HL-60 (cell line): ENCODE results near the gene THUMPD2.

Experiments used
- DNase-seq, 2 experiments: peaks; one replicate each; pipeline ENCODE4 v3.0.0-alpha.2; 2010 to 2020; ENCODE audit warnings: low read depth in 1 of 2, low spot score in 1 of 2
- H3K27ac ChIP-seq: fragments of 250-450 bp; sonication (Bioruptor Pico); replicated peaks from 2 replicates; pipeline ENCODE4 v1.5.1; 2020; ENCODE audit warnings: mild to moderate bottlenecking, moderate library complexity
- H3K27me3 ChIP-seq: fragments of 250-450 bp; sonication (Bioruptor Pico); 2 replicates; pipeline ENCODE4 v1.5.1; 2021; ENCODE audit warnings: mild to moderate bottlenecking, moderate library complexity; ENCODE audit not compliant: insufficient read depth, poor library complexity, severe bottlenecking
- H3K4me3 ChIP-seq: replicated peaks from 2 replicates; pipeline ENCODE4 v1.5.1; 2011; ENCODE audit warnings: mild to moderate bottlenecking, control low read depth, low read length; ENCODE audit not compliant: insufficient read depth
- CTCF ChIP-seq: IDR thresholded peaks from one replicate; pipeline ENCODE4 v1.5.1; 2011; ENCODE audit warnings: low read length, control low read depth, inconsistent platforms; ENCODE audit not compliant: insufficient read depth
- GABPA ChIP-seq: IDR thresholded peaks from 2 replicates; pipeline ENCODE4 v1.6.1; 2012; ENCODE audit warnings: low read depth
- POLR2AphosphoS5 ChIP-seq: IDR thresholded peaks from 2 replicates; pipeline ENCODE4 v1.6.1; 2012; ENCODE audit warnings: low read depth
- REST ChIP-seq: IDR thresholded peaks from 2 replicates; pipeline ENCODE4 v1.6.1; 2012; ENCODE audit warnings: low read depth; ENCODE audit not compliant: insufficient replicate concordance
- SPI1 ChIP-seq: IDR thresholded peaks from 2 replicates; pipeline ENCODE4 v1.6.1; 2012; ENCODE audit warnings: low read depth, mild to moderate bottlenecking, borderline replicate concordance

THUMPD2 gene

GRCh38 chr2:39686456-39686855 lies 92.6 kb downstream of the THUMPD2 start:
- Histone ChIP-seq H3K4me3 (no peak overlapping the region), H3K27ac (no peak overlapping the region), H3K27me3 (no peaks in the 10 kb centered on the region)
- no peak for DNase-seq
- no peak for TF ChIP-seq SPI1
- TF ChIP-seq POLR2AphosphoS5, result no peak
- TF ChIP-seq REST, result no peak
- no peak for TF ChIP-seq CTCF
- no peak for TF ChIP-seq GABPA
